GM21528 (cell line): ENCODE data around the gene GCNT1.
"Not testable (repeated sequence)": the region's sequence is repeated elsewhere in the genome, so short reads cannot be mapped to it uniquely, and the experiment has no call there.

Source experiments
- ATAC-seq: cut with Tn5 transposase; IDR thresholded peaks from one replicate; pipeline ENCODE4 v1.9.1; 2021; ENCODE audit warnings: mild to moderate bottlenecking, moderate library complexity; ENCODE audit not compliant: unreplicated experiment, low FRiP score

GCNT1 gene

GRCh38 chr9:76479337-76479736 is 20.4 kb downstream of the GCNT1 start:
- ATAC-seq: not testable (repeated sequence)

DNA sequence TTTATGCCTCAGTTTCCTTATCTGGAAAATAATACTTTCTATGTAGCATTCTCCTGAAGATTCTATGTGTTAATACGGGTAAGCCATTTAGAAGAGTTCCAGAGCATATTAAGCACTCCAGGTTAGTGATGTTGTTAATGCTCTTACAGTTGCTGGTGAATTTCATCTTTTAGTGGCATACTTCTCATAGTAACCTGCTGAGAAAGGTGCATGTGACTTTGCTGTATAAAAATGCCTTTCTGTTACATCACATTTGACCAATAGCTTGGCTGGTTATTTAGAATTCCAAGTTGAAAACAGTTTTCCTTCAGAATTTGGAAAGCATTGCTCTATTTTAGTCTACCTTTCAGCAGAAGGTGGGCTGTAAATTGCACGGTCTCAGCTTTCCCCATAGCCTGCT is 27.2 kb downstream of the GCNT1 start:
- ATAC-seq: no peak

GRCh38 chr9:76490249-76490990 is 31.4 kb downstream of the GCNT1 start:
- ATAC-seq: no peak

DNA sequence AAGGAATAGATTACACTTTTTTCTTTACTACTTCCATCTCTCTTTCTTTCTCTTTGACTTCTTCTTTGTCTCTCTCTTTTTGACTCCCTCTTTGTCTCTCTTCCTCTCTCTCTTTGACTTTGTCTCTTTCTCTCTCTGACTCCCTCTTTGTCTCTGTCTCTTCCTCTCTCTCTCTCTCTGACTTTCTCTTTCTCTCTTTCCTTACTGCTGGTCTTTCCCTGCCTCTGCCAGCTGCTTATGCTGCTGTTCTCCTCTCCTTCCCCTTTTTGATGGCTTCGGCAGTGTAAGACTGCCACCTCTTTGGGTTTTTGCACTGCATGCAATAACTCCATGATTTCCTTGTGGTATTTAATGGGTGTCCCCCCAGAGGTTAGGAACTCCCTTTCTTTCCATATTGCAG is 32.1 kb downstream of the GCNT1 start:
- ATAC-seq: not testable (repeated sequence)

- ATAC-seq: not testable (repeated sequence)
These were observed 34.5 kb downstream of the GCNT1 start for GRCh38 chr9:76493496-76493895.

GRCh38 chr9:76500061-76500460 is 41.1 kb downstream of the GCNT1 start:
- no peak for ATAC-seq

GRCh38 chr9:76502746-76503145 is 43.8 kb downstream of the GCNT1 start:
- no peak for ATAC-seq

GRCh38 chr9:76510041-76510440 is 51.1 kb downstream of the GCNT1 start:
- ATAC-seq: no peak

GRCh38 chr9:76510446-76510845 is 51.5 kb downstream of the GCNT1 start:
- ATAC-seq: no peak

- ATAC-seq: no peak
These were observed 53.8 kb downstream of the GCNT1 start for GRCh38 chr9:76512826-76513225.

DNA sequence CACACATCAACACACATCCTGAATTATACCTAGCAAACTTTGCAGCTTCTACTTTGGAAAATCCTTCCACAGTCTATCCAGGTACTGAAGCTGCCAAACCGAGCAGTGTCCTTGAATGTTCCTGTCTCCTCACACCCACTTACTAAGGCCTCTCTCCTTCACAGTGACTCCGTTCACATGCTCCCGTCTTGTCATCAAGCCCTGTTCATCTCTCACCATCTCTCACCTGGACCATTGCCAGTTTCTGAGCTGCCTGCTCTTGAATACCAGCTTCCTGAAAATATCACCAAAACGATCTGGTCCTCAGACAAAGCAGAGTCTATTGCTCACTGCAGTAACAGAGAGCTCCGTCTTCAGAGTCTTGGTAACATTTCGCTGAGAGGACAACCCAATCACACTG is 57.4 kb downstream of the GCNT1 start:
- ATAC-seq: no peak

- no peak for ATAC-seq
These were observed 57.9 kb downstream of the GCNT1 start for GRCh38 chr9:76516871-76517270.

- no peak for ATAC-seq
These were observed 60.3 kb downstream of the GCNT1 start for GRCh38 chr9:76519075-76519835.

DNA sequence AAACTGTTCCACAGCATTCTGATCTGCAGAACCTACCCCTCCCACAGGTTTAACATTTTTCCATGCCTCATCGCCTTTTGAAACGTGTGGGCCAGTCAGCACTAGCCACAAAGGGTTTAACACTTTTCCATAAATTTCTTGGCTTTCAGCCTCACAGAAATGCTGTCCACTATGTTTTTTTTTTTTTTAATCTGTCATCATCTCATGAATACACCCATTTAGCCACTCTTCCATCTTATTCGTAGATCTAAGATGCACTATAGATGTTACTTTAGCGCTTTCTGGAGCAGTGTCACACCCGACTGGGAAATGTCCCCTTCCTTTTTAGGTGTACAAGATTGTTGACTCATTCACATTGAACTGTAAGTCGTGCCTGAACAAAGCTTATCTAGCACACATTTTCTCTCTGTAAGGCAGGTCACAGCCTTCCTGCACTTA is 62.3 kb downstream of the GCNT1 start:
- ATAC-seq: no peak

DNA sequence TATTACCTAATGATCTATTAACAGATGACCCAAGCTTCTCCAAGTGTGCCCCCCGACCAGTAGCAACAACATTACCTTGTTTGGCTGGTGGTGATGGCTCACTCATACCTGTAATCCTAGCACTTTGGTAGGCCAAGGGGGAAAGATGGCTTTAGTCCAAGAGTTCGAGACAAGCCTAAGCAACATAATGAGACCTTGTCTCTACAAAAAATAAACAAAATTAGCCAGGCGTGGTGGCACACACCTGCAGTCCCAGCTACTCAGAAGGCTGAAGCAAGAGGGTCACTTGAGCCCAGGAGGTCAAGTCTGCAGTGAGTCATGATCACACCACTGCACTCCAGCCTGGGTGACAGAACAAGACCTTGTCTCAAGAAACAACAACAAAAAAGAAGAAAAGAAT is 62.9 kb downstream of the GCNT1 start:
- ATAC-seq: no peak

- ATAC-seq: not testable (repeated sequence)
These were observed 64.7 kb downstream of the GCNT1 start for GRCh38 chr9:76523617-76524200.

DNA sequence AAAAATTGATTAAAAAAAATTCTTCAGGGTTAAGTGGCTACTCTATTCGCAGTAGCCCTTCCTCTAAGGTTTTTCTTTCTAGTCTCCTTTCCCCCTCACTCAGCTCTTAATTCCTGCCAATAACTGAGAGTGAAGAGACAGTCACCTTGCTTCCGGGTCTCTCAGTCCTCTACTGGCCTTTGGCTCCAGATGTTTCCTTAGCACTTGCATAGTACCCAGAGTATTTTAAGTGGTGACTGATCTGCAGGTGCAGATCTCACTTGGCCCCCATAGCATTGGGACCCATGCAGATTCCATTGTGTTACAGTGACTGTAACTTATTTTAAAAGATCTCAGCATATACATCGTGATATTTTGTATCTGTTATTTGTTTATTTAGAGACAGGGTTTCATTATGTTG is 66.2 kb downstream of the GCNT1 start:
- no peak for ATAC-seq

DNA sequence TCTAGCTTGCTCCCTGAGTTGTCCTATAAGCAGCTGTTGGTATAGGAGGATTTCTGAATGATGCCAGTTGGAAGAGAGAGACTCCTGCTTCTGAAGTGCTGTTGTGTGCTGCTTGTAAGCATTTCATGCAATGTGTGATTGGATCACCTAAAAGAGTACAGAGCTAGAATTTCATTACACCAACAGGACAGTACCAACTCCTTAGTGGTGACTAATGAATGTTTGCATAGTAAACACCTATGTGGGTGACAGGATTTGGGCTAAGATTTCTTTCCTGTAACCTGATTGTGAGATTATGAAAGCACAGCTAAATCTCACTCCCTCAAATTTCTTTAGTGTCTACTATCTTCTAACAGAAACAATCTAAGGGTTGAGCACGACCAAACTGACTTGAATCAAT is 67.0 kb downstream of the GCNT1 start:
- ATAC-seq: no peak

DNA sequence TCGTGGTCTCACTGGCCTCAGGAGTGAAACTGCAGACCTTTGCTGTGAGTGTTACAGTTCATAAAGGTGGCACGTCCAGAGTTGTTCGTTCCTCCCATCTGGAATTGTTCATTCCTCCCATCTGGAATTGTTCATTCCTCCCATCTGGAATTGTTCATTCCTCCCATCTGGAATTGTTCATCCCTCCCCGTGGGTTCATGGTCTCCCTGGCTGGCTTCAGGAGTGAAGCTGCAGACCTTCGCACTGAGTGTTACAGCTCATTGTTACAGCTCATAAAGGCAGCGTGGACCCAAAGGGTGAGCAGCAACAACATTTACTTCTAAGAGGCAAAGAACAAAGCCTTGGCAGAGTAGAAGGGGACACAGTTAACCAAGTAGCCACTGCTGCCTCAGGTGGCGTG is 69.1 kb downstream of the GCNT1 start:
- no peak for ATAC-seq

DNA sequence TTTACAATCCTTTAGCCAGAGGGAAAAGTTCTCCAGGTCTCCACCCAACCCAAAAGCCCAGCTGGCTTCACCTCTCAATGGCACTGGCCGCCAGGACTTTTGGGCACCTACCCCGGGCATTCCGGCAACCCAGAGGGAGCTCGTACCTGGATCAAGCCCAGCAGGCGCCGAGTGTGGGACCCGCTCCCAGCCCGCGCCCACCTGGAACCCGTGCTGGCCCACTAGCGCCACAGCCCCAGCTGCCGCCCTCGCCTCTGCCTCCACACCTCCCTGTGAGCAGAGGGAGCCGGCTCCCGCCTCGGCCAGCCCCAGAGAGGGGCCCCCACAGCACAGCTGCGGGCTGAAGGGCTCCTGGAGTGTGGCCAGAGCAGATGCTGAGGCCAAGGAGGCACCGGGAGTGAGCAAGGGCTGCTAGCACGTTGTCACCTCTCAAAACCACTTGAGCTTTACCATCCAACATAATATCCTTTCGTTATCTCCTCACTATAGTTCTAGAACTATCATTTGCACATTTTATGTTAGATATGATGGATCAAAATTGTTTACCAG is 69.7 kb downstream of the GCNT1 start:
- ATAC-seq: no peak

DNA sequence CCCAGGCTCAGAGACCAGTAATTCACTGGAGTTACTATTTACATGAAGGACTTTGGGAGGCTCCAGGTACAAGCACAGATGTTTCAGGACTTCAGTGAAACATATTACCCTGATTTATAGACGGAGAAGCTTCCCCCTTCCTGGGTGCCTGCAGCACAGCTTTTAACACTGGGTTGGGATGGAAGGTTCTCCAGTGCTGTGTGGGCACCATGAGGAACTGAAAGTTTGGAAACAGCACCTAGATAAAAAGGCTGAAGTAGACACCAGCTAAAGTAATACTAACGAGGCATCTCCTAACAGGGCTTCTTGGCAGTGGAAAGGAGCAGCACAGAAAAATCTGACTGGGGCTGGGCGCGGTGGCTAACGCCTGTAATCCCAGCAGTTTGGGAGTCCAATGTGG is 70.7 kb downstream of the GCNT1 start:
- no peak for ATAC-seq
